ENCODE data around the gene TBX10. TPM values are rescaled to one million over a fixed set of nuclear protein-coding genes. Genes with fewer than 3 reads are reported as not detected.
A peak's percentile ranks its signal among the peaks of the same experiment; 100 is the strongest.
"Not testable (repeated sequence)": the region's sequence is repeated elsewhere in the genome, so short reads cannot be mapped to it uniquely, and the experiment has no call there.

Gene TBX10
- total RNA-seq (not detected), polyA plus RNA-seq (not detected)
- long read RNA-seq, donor 1 = 0 reads
- long read RNA-seq, donor 2 = 0 reads
- long read RNA-seq, donor 3 = 0 reads
- long read RNA-seq, donor 4 = 0 reads
- long read RNA-seq, donor 5 = 0 reads

- ATAC-seq (ENCODE audit: insufficient read depth, low FRiP score) = no peak
Observed at GRCh38 chr11:67639438-67639859, at the start of gene TBX10. Gene TBX10 (minus strand): TSS chr11:67639763. CDS start chr11:67639472, 291 bp downstream.

GRCh38 chr11:67689178-67689577 is 49.6 kb upstream of the TBX10 start:
- Histone ChIP-seq H3K36me3 (ENCODE audit: control insufficient read depth in 4 of 4, insufficient read depth in 4 of 4, low read length in 4 of 4) (no peaks in the 10 kb centered on the region), H3K4me1 (ENCODE audit: control insufficient read depth in 5 of 5, insufficient read depth in 5 of 5, low read length in 5 of 5) (no peaks in the 10 kb centered on the region), H3K27ac (ENCODE audit: low read depth in 1 of 2, low read length in 1 of 2) (no peak overlapping the region), H3K4me3 (no peak overlapping the region), H3K9me3 (ENCODE audit: control insufficient read depth in 4 of 4, insufficient read depth in 3 of 4, low read length in 3 of 4) (no peaks in the 10 kb centered on the region), H3K27me3 (ENCODE audit: control insufficient read depth in 3 of 3, insufficient read depth in 3 of 3, low read length in 2 of 3) (peaks cover 0 to 2% (median 0%) of the 10 kb centered on the region in 3 donors), H3K9ac (ENCODE audit: insufficient read depth in 1 of 2, low read length in 2 of 2) (no peak overlapping the region)
- 69 to 84% methylated on average over 4 of the region's 4 CpGs for WGBS, 2 donors
- DNase-seq (no peak), ATAC-seq (ENCODE audit: insufficient read depth, low FRiP score) (no peak)
- TF ChIP-seq, protein P1, sequence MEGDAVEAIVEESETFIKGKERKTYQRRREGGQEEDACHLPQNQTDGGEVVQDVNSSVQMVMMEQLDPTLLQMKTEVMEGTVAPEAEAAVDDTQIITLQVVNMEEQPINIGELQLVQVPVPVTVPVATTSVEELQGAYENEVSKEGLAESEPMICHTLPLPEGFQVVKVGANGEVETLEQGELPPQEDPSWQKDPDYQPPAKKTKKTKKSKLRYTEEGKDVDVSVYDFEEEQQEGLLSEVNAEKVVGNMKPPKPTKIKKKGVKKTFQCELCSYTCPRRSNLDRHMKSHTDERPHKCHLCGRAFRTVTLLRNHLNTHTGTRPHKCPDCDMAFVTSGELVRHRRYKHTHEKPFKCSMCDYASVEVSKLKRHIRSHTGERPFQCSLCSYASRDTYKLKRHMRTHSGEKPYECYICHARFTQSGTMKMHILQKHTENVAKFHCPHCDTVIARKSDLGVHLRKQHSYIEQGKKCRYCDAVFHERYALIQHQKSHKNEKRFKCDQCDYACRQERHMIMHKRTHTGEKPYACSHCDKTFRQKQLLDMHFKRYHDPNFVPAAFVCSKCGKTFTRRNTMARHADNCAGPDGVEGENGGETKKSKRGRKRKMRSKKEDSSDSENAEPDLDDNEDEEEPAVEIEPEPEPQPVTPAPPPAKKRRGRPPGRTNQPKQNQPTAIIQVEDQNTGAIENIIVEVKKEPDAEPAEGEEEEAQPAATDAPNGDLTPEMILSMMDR (IDR thresholded peaks at IDR 0.05; ENCODE audit: control extremely low read depth, extremely low read depth) = no peak

More at GRCh38 chr11:67639438-67639859, at the start of gene TBX10:
- Histone ChIP-seq H3K27me3 (ENCODE audit: control insufficient read depth in 3 of 3, insufficient read depth in 3 of 3, low read length in 2 of 3) (no peaks in the 10 kb centered on the region), H3K4me3 (no peak within 1 kb of the TSS), H3K36me3 (ENCODE audit: control insufficient read depth in 4 of 4, insufficient read depth in 4 of 4, low read length in 4 of 4) (no peaks in the 10 kb centered on the region), H3K9me3 (ENCODE audit: control insufficient read depth in 4 of 4, insufficient read depth in 3 of 4, low read length in 3 of 4) (peaks cover 0 to 2% (median 0%) of the 10 kb centered on the region in 4 donors), H3K27ac (ENCODE audit: low read depth in 1 of 2, low read length in 1 of 2) (no peak within 1 kb of the TSS), H3K9ac (ENCODE audit: insufficient read depth in 1 of 2, low read length in 2 of 2) (peak within 1 kb of the TSS in 1 of 2 donors; percentile 32), H3K4me1 (ENCODE audit: control insufficient read depth in 5 of 5, insufficient read depth in 5 of 5, low read length in 5 of 5) (no peaks in the 10 kb centered on the region)
- WGBS, 2 donors = 79 to 91% methylated on average over 18 of the region's 18 CpGs
- DNase-seq = no peak
- TF ChIP-seq, protein P1 (IDR thresholded peaks at IDR 0.05; ENCODE audit: control extremely low read depth, extremely low read depth) = no peak

GRCh38 chr11:67687986-67688385 is 48.4 kb upstream of the TBX10 start:
- TF ChIP-seq, protein P1 (IDR thresholded peaks at IDR 0.05; ENCODE audit: control extremely low read depth, extremely low read depth) = no peak
- WGBS, 2 donors = 89 to 91% methylated on average over 2 of the region's 2 CpGs

GRCh38 chr11:67685641-67686332 is 46.2 kb upstream of the TBX10 start:
- WGBS, 2 donors = 44 to 54% methylated on average over 8 of the region's 8 CpGs
- DNase-seq; ATAC-seq (ENCODE audit: insufficient read depth, low FRiP score): not testable (repeated sequence)

More at GRCh38 chr11:67687986-67688385, 48.4 kb upstream of the TBX10 start:
- ATAC-seq (ENCODE audit: insufficient read depth, low FRiP score) = no peak
- Histone ChIP-seq H3K27ac (ENCODE audit: low read depth in 1 of 2, low read length in 1 of 2) (no peak overlapping the region), H3K9me3 (ENCODE audit: control insufficient read depth in 4 of 4, insufficient read depth in 3 of 4, low read length in 3 of 4) (no peaks in the 10 kb centered on the region), H3K27me3 (ENCODE audit: control insufficient read depth in 3 of 3, insufficient read depth in 3 of 3, low read length in 2 of 3) (peaks cover 0 to 2% (median 0%) of the 10 kb centered on the region in 3 donors), H3K9ac (ENCODE audit: insufficient read depth in 1 of 2, low read length in 2 of 2) (no peak overlapping the region), H3K4me3 (no peak overlapping the region), H3K36me3 (ENCODE audit: control insufficient read depth in 4 of 4, insufficient read depth in 4 of 4, low read length in 4 of 4) (no peaks in the 10 kb centered on the region), H3K4me1 (ENCODE audit: control insufficient read depth in 5 of 5, insufficient read depth in 5 of 5, low read length in 5 of 5) (no peaks in the 10 kb centered on the region)
- DNase-seq = no peak

GRCh38 chr11:67682126-67683034 is 42.8 kb upstream of the TBX10 start:
- not testable (repeated sequence) for H3K27me3 ChIP-seq (ENCODE audit: control insufficient read depth in 3 of 3, insufficient read depth in 3 of 3, low read length in 2 of 3); ATAC-seq (ENCODE audit: insufficient read depth, low FRiP score); H3K4me1 ChIP-seq (ENCODE audit: control insufficient read depth in 5 of 5, insufficient read depth in 5 of 5, low read length in 5 of 5); H3K36me3 ChIP-seq (ENCODE audit: control insufficient read depth in 4 of 4, insufficient read depth in 4 of 4, low read length in 4 of 4); H3K9ac ChIP-seq (ENCODE audit: insufficient read depth in 1 of 2, low read length in 2 of 2); H3K9me3 ChIP-seq (ENCODE audit: control insufficient read depth in 4 of 4, insufficient read depth in 3 of 4, low read length in 3 of 4); H3K27ac ChIP-seq (ENCODE audit: low read depth in 1 of 2, low read length in 1 of 2); H3K4me3 ChIP-seq
- WGBS, 2 donors = 70 to 82% methylated on average over 14 of the region's 14 CpGs
- peak in 1 of 3 donors; percentile 6 for DNase-seq

More at GRCh38 chr11:67685641-67686332, 46.2 kb upstream of the TBX10 start:
- not testable (repeated sequence) for H3K27me3 ChIP-seq (ENCODE audit: control insufficient read depth in 3 of 3, insufficient read depth in 3 of 3, low read length in 2 of 3); H3K9me3 ChIP-seq (ENCODE audit: control insufficient read depth in 4 of 4, insufficient read depth in 3 of 4, low read length in 3 of 4); H3K4me3 ChIP-seq; H3K36me3 ChIP-seq (ENCODE audit: control insufficient read depth in 4 of 4, insufficient read depth in 4 of 4, low read length in 4 of 4); H3K9ac ChIP-seq (ENCODE audit: insufficient read depth in 1 of 2, low read length in 2 of 2); H3K4me1 ChIP-seq (ENCODE audit: control insufficient read depth in 5 of 5, insufficient read depth in 5 of 5, low read length in 5 of 5); H3K27ac ChIP-seq (ENCODE audit: low read depth in 1 of 2, low read length in 1 of 2)

All from lung (tissue), 16 donors.